SU-DHL-6 (cell line): ENCODE data around the gene USP13.

ENCODE experiments used
- EZH2phosphoT487 ChIP-seq: fragments of 200-600 bp; sonication (generic), shearing (Covaris generic); conservative IDR thresholded peaks from 2 replicates; pipeline ENCODE4 v1.6.1; 2018; ENCODE audit warnings: mild to moderate bottlenecking, antibody characterized with exemption, low read length, moderate library complexity, mixed read lengths
- TF ChIP-seq, protein P1 (sequence below): fragments of 200-600 bp; sonication (generic); IDR thresholded peaks from one replicate; pipeline ENCODE4 v1.5.1; 2017; ENCODE audit warnings: antibody characterized with exemption, mild to moderate bottlenecking, low read length, moderate library complexity; ENCODE audit not compliant: insufficient read depth, poor library complexity, severe bottlenecking

- no peak for TF ChIP-seq EZH2phosphoT487
- TF ChIP-seq, protein P1, sequence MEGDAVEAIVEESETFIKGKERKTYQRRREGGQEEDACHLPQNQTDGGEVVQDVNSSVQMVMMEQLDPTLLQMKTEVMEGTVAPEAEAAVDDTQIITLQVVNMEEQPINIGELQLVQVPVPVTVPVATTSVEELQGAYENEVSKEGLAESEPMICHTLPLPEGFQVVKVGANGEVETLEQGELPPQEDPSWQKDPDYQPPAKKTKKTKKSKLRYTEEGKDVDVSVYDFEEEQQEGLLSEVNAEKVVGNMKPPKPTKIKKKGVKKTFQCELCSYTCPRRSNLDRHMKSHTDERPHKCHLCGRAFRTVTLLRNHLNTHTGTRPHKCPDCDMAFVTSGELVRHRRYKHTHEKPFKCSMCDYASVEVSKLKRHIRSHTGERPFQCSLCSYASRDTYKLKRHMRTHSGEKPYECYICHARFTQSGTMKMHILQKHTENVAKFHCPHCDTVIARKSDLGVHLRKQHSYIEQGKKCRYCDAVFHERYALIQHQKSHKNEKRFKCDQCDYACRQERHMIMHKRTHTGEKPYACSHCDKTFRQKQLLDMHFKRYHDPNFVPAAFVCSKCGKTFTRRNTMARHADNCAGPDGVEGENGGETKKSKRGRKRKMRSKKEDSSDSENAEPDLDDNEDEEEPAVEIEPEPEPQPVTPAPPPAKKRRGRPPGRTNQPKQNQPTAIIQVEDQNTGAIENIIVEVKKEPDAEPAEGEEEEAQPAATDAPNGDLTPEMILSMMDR = no peak
Observed at GRCh38 chr3:179603831-179604230, 49.0 kb upstream of the USP13 start.
